Karpas-422 (cell line): Measurements from ENCODE around the gene CYP27B1. TPM values are rescaled to one million over a fixed set of nuclear protein-coding genes. Genes with fewer than 3 reads are reported as not detected.
A peak's percentile ranks its signal among the peaks of the same experiment; 100 is the strongest.

Source experiments
- DNase-seq: peaks from one replicate; pipeline ENCODE4 v3.0.0-alpha.2; 2015
- H2AFZ ChIP-seq: fragments of 200-600 bp; sonication (generic); 2 replicates; pipeline ENCODE4 v1.6.1; 2014; ENCODE audit warnings: antibody characterized with exemption, low read length, mixed read lengths
- H3K27ac ChIP-seq: fragments of 200-600 bp; sonication (generic); 2 replicates; pipeline ENCODE4 v1.5.1; 2014; ENCODE audit warnings: mild to moderate bottlenecking, low read length, moderate library complexity
- H3K27me3 ChIP-seq: fragments of 200-600 bp; sonication (generic); 2 replicates; pipeline ENCODE4 v1.6.1; 2014; ENCODE audit warnings: low read length, mixed read lengths
- H3K36me3 ChIP-seq: fragments of 200-600 bp; sonication (generic); 2 replicates; pipeline ENCODE4 v1.6.1; 2014; ENCODE audit warnings: low read length, mixed read lengths; ENCODE audit not compliant: insufficient read depth
- H3K4me1 ChIP-seq: fragments of 200-600 bp; sonication (generic); 2 replicates; pipeline ENCODE4 v1.6.1; 2014; ENCODE audit warnings: mild to moderate bottlenecking, low read length, mixed read lengths
- H3K4me2 ChIP-seq: fragments of 200-600 bp; sonication (generic); 2 replicates; pipeline ENCODE4 v1.6.1; 2014; ENCODE audit warnings: low read length, low read depth, mild to moderate bottlenecking; ENCODE audit not compliant: poor library complexity, severe bottlenecking
- H3K4me3 ChIP-seq: fragments of 200-600 bp; sonication (generic); 2 replicates; pipeline ENCODE4 v1.5.1; 2014; ENCODE audit warnings: mild to moderate bottlenecking, antibody characterized with exemption, low read length, mixed read lengths
- H3K79me2 ChIP-seq: fragments of 200-600 bp; sonication (generic); 2 replicates; pipeline ENCODE4 v1.6.1; 2014; ENCODE audit warnings: mild to moderate bottlenecking, low read length, mixed read lengths
- H3K9ac ChIP-seq: fragments of 200-600 bp; sonication (generic); 2 replicates; pipeline ENCODE4 v1.6.0; 2014; ENCODE audit warnings: low read length
- H3K9me2 ChIP-seq: fragments of 200-600 bp; sonication (generic), shearing (Covaris generic); replicated peaks from 2 replicates; pipeline ENCODE4 v1.6.0; 2014; ENCODE audit warnings: mild to moderate bottlenecking, low read length, moderate library complexity; ENCODE audit not compliant: insufficient read depth
- H3K9me3 ChIP-seq: fragments of 300-700, 200-600 bp; sonication (generic); 2 replicates; pipeline ENCODE4 v1.6.1; 2014; ENCODE audit warnings: low read length, mixed read lengths
- H4K20me1 ChIP-seq: fragments of 200-600 bp; sonication (generic); 2 replicates; pipeline ENCODE4 v1.6.1; 2014; ENCODE audit warnings: mild to moderate bottlenecking, antibody characterized with exemption, low read length, low read depth; ENCODE audit not compliant: insufficient read depth
- total RNA-seq: library from RNA; depleted of rRNA; stranded (reverse); fragments of >200 nt; shearing (Covaris generic); gene quantifications from 2 replicates; pipeline ENCODE4 v1.2.3, GENCODE V29; 2014; ENCODE audit warnings: low replicate concordance

The CYP27B1 gene
- total RNA-seq, 1 experiment from 2014 or later: 0.86 TPM

DNA sequence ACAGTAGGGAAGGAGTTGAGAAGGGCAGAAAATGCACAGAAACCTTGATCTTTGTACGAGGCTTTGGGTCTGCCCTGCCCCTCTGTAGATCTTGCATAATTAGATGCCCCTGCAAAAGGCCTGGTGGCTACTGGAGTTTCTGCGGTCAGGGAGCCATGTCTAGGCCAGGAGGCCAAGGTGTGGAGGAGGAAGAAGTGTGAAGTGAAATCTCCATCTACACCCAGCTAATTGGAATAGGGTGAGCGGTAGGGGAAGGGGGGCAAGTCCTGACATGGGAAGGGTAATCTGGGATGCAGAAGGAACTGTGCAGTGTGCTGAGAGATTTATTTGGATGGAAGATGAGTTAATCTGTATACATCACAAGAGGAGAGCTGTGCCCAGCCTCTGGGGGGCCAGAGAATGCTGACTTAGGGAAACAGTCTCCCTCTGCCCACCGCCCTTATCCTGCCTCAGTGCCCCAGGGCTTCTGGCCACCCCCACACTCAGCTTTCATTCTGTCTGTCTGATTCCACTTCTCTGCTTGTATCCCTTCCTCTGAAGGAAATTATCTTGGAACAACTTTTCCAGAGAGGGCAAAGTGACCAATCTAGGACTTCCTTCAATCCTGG is 5.4 kb downstream of the CYP27B1 start:
- Histone ChIP-seq H3K27ac (no peak overlapping the region), H3K4me3 (no peak overlapping the region), H3K9ac (no peak overlapping the region), H3K9me2 (no peaks in the 10 kb centered on the region), H4K20me1 (peaks cover 11% of the 10 kb centered on the region), H3K9me3 (no peaks in the 10 kb centered on the region), H3K4me2 (no peak overlapping the region), H3K4me1 (peaks cover 11% of the 10 kb centered on the region), H3K27me3 (no peaks in the 10 kb centered on the region), H3K36me3 (peaks cover 25% of the 10 kb centered on the region), H3K79me2 (peaks cover 21% of the 10 kb centered on the region), H2AFZ (no peak overlapping the region)
- no peak for DNase-seq

GRCh38 chr12:57760347-57760982 is 6.4 kb downstream of the CYP27B1 start:
- H3K36me3 ChIP-seq: peaks cover 25% of the 10 kb centered on the region
- peaks cover 30% of the 10 kb centered on the region for H3K79me2 ChIP-seq
- H3K9ac ChIP-seq: no peak overlapping the region
- H3K9me3 ChIP-seq: no peaks in the 10 kb centered on the region
- no peaks in the 10 kb centered on the region for H3K27me3 ChIP-seq
- H3K27ac ChIP-seq: no peak overlapping the region
- no peaks in the 10 kb centered on the region for H3K9me2 ChIP-seq
- no peak overlapping the region for H3K4me3 ChIP-seq
- DNase-seq: no peak
- no peak overlapping the region for H3K4me2 ChIP-seq
- no peak overlapping the region for H2AFZ ChIP-seq
- peaks cover 15% of the 10 kb centered on the region for H3K4me1 ChIP-seq
- H4K20me1 ChIP-seq: peaks cover 11% of the 10 kb centered on the region

GRCh38 chr12:57759360-57759980 is 7.4 kb downstream of the CYP27B1 start:
- H3K79me2 ChIP-seq: peaks cover 30% of the 10 kb centered on the region
- H2AFZ ChIP-seq: no peak overlapping the region
- no peaks in the 10 kb centered on the region for H3K27me3 ChIP-seq
- peak; percentile 78 for DNase-seq
- no peak overlapping the region for H3K4me2 ChIP-seq
- no peaks in the 10 kb centered on the region for H3K9me3 ChIP-seq
- peaks cover 11% of the 10 kb centered on the region for H4K20me1 ChIP-seq
- no peak overlapping the region for H3K27ac ChIP-seq
- no peaks in the 10 kb centered on the region for H3K9me2 ChIP-seq
- H3K36me3 ChIP-seq: peaks cover 25% of the 10 kb centered on the region
- H3K9ac ChIP-seq: no peak overlapping the region
- no peak overlapping the region for H3K4me3 ChIP-seq
- peaks cover 13% of the 10 kb centered on the region for H3K4me1 ChIP-seq

DNA sequence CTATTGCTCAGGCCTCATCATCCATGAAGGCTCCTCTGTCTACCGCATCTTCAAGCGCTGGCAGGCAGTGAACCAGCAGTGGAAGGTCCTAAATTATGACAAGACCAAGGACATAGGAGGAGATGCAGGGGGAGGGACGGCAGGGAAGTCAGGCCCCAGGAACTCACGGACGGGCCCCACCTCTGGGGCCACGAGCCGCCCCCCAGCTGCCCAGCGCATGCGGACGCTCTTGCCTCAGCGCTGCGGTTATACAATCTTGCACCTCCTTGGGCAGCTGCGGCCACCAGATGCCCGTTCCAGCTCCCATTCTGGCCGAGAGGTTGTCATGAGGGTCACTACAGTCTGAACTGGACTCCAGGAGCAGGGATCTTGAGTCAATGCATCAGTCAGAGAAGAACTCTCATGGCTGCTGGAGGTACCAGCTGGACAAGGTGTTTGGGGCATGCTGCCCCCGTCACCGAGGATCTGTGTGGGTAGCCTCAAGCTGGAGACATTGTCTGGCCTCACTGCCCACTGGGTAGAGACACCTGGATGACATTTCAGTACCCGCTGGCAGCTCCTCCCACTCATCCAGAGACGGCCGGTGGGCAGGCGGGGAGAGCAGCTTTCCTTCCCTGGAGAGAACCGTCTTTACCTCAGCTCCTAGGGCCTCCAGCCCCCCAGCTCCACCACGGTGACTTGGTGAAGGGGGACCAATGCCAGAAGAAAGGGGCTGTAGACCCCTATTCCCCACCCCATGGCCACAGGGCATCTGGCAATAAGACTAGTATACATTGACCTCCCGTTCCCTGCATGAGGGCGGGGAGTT is 8.1 kb downstream of the CYP27B1 start:
- peaks cover 11% of the 10 kb centered on the region for H4K20me1 ChIP-seq
- H3K4me2 ChIP-seq: no peak overlapping the region
- H3K36me3 ChIP-seq: peaks cover 25% of the 10 kb centered on the region
- H3K9me2 ChIP-seq: no peaks in the 10 kb centered on the region
- H3K27ac ChIP-seq: no peak overlapping the region
- H2AFZ ChIP-seq: no peak overlapping the region
- H3K79me2 ChIP-seq: peaks cover 30% of the 10 kb centered on the region
- H3K27me3 ChIP-seq: no peaks in the 10 kb centered on the region
- no peaks in the 10 kb centered on the region for H3K9me3 ChIP-seq
- no peak overlapping the region for H3K9ac ChIP-seq
- no peak overlapping the region for H3K4me3 ChIP-seq
- DNase-seq: no peak
- H3K4me1 ChIP-seq: peaks cover 20% of the 10 kb centered on the region

GRCh38 chr12:57757771-57758170 is 9.1 kb downstream of the CYP27B1 start:
- Histone ChIP-seq H3K27ac (no peak overlapping the region), H3K9me3 (no peaks in the 10 kb centered on the region), H3K36me3 (peaks cover 25% of the 10 kb centered on the region), H3K4me3 (no peak overlapping the region), H3K4me2 (peak overlapping the region; percentile 15), H4K20me1 (peaks cover 11% of the 10 kb centered on the region), H3K9ac (no peak overlapping the region), H3K27me3 (no peaks in the 10 kb centered on the region), H3K9me2 (no peaks in the 10 kb centered on the region), H2AFZ (no peak overlapping the region), H3K79me2 (peaks cover 30% of the 10 kb centered on the region), H3K4me1 (peaks cover 30% of the 10 kb centered on the region)
- DNase-seq: no peak

GRCh38 chr12:57756406-57757341 is 10.2 kb downstream of the CYP27B1 start:
- H3K4me1 ChIP-seq: peaks cover 33% of the 10 kb centered on the region
- peak overlapping the region; percentile 77 for H3K4me3 ChIP-seq
- H4K20me1 ChIP-seq: peaks cover 11% of the 10 kb centered on the region
- peak; percentile 92 for DNase-seq
- peak overlapping the region; percentile 80 for H3K27ac ChIP-seq
- peaks cover 35% of the 10 kb centered on the region for H3K79me2 ChIP-seq
- H2AFZ ChIP-seq: 0 out of 2 replicates have a peak overlapping the region, but pooled peaks have one; percentile 38
- H3K36me3 ChIP-seq: peaks cover 25% of the 10 kb centered on the region
- no peaks in the 10 kb centered on the region for H3K9me2 ChIP-seq
- peak overlapping the region; percentile 97 for H3K4me2 ChIP-seq
- no peaks in the 10 kb centered on the region for H3K27me3 ChIP-seq
- H3K9me3 ChIP-seq: no peaks in the 10 kb centered on the region
- peak overlapping the region; percentile 78 for H3K9ac ChIP-seq

- H3K9ac ChIP-seq: peak overlapping the region; percentile 78
- peak overlapping the region; percentile 77 for H3K4me3 ChIP-seq
- peak; percentile 71 for DNase-seq
Measured at GRCh38 chr12:57755454-57756372, 11.2 kb downstream of the CYP27B1 start.

More at GRCh38 chr12:57755454-57756372, 11.2 kb downstream of the CYP27B1 start:
- Histone ChIP-seq H3K9me3 (no peaks in the 10 kb centered on the region), H3K36me3 (peaks cover 29% of the 10 kb centered on the region), H2AFZ (0 out of 2 replicates have a peak overlapping the region, but pooled peaks have one; percentile 38), H3K27me3 (no peaks in the 10 kb centered on the region), H3K4me2 (peak overlapping the region; percentile 97), H3K79me2 (peaks cover 44% of the 10 kb centered on the region), H4K20me1 (peaks cover 11% of the 10 kb centered on the region), H3K9me2 (no peaks in the 10 kb centered on the region), H3K27ac (peak overlapping the region; percentile 80), H3K4me1 (peaks cover 39% of the 10 kb centered on the region)
